ENCODE data around the gene YAE1. TPM values are rescaled to one million over a fixed set of nuclear protein-coding genes. Genes with fewer than 3 reads are reported as not detected.
"Not testable (repeated sequence)": the region's sequence is repeated elsewhere in the genome, so short reads cannot be mapped to it uniquely, and the experiment has no call there.

Gene YAE1
- total RNA-seq, 1 donor from 2014 or later, result 16.1 TPM

DNA sequence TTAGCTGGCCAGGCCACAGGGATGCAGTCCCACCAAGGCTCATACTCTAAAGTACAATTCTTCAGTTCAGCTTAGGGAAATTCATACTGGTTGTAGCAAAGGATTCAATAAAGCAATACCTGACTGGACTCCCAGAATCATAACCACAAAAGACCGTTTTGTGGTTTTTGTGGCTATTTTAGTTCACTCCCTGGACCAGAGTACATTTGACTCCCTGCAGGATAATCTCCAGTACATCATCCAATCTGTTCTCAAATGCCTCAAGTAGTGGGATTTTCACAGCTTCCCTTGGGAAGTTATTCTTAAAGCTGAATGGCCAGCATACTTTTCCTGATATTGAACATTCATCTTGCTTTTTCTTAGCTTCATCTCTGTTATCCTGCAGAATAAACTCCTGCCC, 29.3 kb upstream of the YAE1 start:
- TF ChIP-seq, protein P1, sequence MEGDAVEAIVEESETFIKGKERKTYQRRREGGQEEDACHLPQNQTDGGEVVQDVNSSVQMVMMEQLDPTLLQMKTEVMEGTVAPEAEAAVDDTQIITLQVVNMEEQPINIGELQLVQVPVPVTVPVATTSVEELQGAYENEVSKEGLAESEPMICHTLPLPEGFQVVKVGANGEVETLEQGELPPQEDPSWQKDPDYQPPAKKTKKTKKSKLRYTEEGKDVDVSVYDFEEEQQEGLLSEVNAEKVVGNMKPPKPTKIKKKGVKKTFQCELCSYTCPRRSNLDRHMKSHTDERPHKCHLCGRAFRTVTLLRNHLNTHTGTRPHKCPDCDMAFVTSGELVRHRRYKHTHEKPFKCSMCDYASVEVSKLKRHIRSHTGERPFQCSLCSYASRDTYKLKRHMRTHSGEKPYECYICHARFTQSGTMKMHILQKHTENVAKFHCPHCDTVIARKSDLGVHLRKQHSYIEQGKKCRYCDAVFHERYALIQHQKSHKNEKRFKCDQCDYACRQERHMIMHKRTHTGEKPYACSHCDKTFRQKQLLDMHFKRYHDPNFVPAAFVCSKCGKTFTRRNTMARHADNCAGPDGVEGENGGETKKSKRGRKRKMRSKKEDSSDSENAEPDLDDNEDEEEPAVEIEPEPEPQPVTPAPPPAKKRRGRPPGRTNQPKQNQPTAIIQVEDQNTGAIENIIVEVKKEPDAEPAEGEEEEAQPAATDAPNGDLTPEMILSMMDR (IDR thresholded peaks at IDR 0.05), result no peak
- H3K4me3 Mint-ChIP-seq, result no peak overlapping the region
- DNase-seq, result no peak
- H3K36me3 Mint-ChIP-seq (ENCODE audit: low read depth), result no peaks in the 10 kb centered on the region
- ChIA-PET POLR2A (no interaction called here), CTCF (no interaction called here)
- H3K27me3 Mint-ChIP-seq, result no peaks in the 10 kb centered on the region
- ATAC-seq (ENCODE audit: low read depth), result no peak
- H3K4me1 Mint-ChIP-seq, result no peaks in the 10 kb centered on the region
- H3K27ac Mint-ChIP-seq, result no peak overlapping the region
- H3K9me3 Mint-ChIP-seq, result no peaks in the 10 kb centered on the region
- intact Hi-C loops (cut with micrococcal nuclease), result no loop called here

DNA sequence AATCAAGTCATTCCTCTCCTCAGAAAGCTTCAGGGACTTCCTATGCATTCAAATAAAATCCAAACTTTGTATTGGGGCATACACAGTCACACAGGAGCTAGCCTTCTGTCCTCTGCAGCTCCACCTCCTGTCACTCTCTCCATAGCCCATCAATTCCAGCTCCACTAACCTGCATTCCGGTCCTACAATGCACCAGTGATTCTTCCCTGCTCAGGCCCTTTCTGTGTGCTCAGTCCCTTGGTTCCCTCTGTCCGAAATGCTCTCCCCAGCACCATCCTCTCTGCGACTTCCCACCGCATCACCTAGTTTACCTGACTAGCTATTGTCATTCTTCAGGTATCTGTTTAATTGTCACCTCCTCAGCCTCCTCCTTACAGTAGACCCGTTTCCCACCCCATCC, 26.4 kb upstream of the YAE1 start:
- intact Hi-C loops (cut with micrococcal nuclease), result no loop called here
- TF ChIP-seq, protein P1 (IDR thresholded peaks at IDR 0.05), result no peak
- no peaks in the 10 kb centered on the region for H3K4me1 Mint-ChIP-seq
- H3K27me3 Mint-ChIP-seq, result no peaks in the 10 kb centered on the region
- CTCF ChIA-PET, result no interaction called here
- H3K36me3 Mint-ChIP-seq (ENCODE audit: low read depth), result no peaks in the 10 kb centered on the region
- H3K4me3 Mint-ChIP-seq, result no peak overlapping the region
- ATAC-seq (ENCODE audit: low read depth) (no peak), DNase-seq (no peak)
- POLR2A ChIA-PET, result no interaction called here
- H3K9me3 Mint-ChIP-seq, result no peaks in the 10 kb centered on the region
- no peak overlapping the region for H3K27ac Mint-ChIP-seq

DNA sequence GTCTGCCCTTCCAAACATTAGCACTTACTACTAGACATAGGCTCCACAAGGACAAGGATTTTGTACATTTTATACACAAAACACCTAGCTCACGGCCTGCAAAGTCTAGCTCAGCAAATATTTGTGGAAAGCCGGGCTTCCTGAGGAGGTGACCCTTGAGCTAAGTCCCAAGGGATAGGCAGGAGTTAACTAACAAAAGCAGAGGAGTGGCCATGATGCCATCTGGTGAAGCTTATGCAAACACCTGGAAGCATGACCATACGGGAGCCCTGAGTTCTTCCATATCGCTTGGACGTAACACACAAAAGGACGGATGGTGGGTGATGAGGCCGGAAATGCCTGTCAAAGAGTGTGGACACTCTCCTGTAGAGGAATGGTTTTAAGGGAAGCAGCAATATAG, 25.9 kb upstream of the YAE1 start:
- POLR2A ChIA-PET, result no interaction called here
- no peak overlapping the region for H3K4me3 Mint-ChIP-seq
- no peak overlapping the region for H3K27ac Mint-ChIP-seq
- no peaks in the 10 kb centered on the region for H3K4me1 Mint-ChIP-seq
- intact Hi-C loops (cut with micrococcal nuclease), result no loop called here
- ATAC-seq (ENCODE audit: low read depth), result no peak
- DNase-seq, result no peak
- CTCF ChIA-PET, result no interaction called here
- H3K27me3 Mint-ChIP-seq, result no peaks in the 10 kb centered on the region
- TF ChIP-seq, protein P1 (IDR thresholded peaks at IDR 0.05), result no peak
- no peaks in the 10 kb centered on the region for H3K9me3 Mint-ChIP-seq
- H3K36me3 Mint-ChIP-seq (ENCODE audit: low read depth), result no peaks in the 10 kb centered on the region

DNA sequence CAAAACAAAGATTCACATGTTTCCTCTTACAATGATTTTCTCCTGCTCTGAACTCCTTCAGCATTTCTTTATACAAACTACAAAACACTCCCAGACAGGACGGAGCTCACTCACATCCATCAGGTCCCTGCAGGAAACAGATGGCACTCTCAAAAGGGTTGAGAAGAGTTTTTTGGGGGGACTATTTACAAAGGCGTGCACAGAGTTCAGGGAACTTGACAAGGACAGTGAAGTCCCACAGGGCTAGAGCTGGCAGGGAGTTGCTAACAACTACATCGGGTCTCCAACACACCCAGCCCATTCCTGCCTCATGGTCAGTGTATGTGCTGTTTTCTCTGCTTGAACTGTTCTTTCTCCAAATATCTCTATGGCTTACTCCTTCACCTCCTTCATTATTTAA, 24.7 kb upstream of the YAE1 start:
- H3K9me3 Mint-ChIP-seq, result no peaks in the 10 kb centered on the region
- no peaks in the 10 kb centered on the region for H3K36me3 Mint-ChIP-seq (ENCODE audit: low read depth)
- ChIA-PET CTCF (no interaction called here), POLR2A (no interaction called here)
- TF ChIP-seq, protein P1 (IDR thresholded peaks at IDR 0.05), result no peak
- no peak overlapping the region for H3K4me3 Mint-ChIP-seq
- intact Hi-C loops (cut with micrococcal nuclease), result no loop called here
- no peak for DNase-seq
- ATAC-seq (ENCODE audit: low read depth), result no peak
- no peak overlapping the region for H3K27ac Mint-ChIP-seq
- no peaks in the 10 kb centered on the region for H3K4me1 Mint-ChIP-seq
- H3K27me3 Mint-ChIP-seq, result no peaks in the 10 kb centered on the region

DNA sequence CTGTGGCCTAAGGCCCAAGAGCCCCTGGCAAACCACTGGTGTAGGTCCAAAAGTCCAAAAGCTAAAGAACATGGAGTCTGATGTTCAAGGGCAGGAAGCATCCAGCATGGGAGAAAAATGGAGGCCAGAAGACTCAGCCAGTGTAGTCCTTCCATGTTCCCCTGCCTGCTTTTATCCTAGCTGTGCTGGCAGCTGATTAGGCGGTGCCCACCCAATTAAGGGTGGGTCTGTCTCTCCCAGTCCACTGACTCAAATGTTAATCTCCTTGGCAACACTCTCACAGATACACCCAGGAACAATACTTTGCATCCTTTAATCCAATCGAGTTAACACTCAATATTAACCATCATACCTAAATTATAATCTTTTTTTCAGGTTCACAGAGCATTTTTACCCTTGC, 21.4 kb upstream of the YAE1 start:
- ATAC-seq (ENCODE audit: low read depth); H3K36me3 Mint-ChIP-seq (ENCODE audit: low read depth); DNase-seq; intact Hi-C loops (cut with micrococcal nuclease); H3K27ac Mint-ChIP-seq; H3K27me3 Mint-ChIP-seq; H3K4me1 Mint-ChIP-seq; CTCF ChIA-PET; H3K4me3 Mint-ChIP-seq; POLR2A ChIA-PET: not testable (repeated sequence)
- peaks cover 12% of the 10 kb centered on the region for H3K9me3 Mint-ChIP-seq

DNA sequence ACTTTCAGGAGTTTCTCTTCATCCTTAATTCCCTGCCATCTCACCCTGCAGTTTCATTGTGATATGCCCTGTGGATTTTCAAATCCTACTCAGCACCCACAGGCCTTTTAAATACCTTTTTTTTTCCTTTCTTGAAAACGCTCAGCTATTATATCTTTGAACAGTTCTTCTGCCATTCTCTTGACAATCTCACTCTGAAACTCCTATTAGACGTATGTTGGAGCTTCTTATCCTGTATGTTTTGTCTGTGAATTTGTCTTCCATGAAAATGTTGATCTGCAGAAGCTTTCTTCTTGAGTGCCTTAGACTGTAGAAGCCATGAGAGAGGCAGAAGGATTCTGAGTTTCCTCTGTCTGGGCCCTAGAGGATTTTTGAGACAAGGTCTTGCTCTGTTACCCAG, 18.9 kb upstream of the YAE1 start:
- ChIA-PET CTCF (no interaction called here), POLR2A (no interaction called here)
- no peak for DNase-seq
- TF ChIP-seq, protein P1 (IDR thresholded peaks at IDR 0.05), result no peak
- H3K27me3 Mint-ChIP-seq, result no peaks in the 10 kb centered on the region
- H3K9me3 Mint-ChIP-seq, result peaks cover 12% of the 10 kb centered on the region
- H3K4me3 Mint-ChIP-seq, result no peak overlapping the region
- intact Hi-C loops (cut with micrococcal nuclease), result no loop called here
- no peak for ATAC-seq (ENCODE audit: low read depth)
- H3K36me3 Mint-ChIP-seq (ENCODE audit: low read depth), result peaks cover 4% of the 10 kb centered on the region
- no peak overlapping the region for H3K27ac Mint-ChIP-seq
- H3K4me1 Mint-ChIP-seq, result no peaks in the 10 kb centered on the region
